Activated CD8-positive, alpha-beta memory T cell treated with anti-CD3 and anti-CD28 coated beads for 4 hours (primary cell): ENCODE results near the gene ZNF433.

Experiments
- DNase-seq, 2 donors: peaks; one replicate each; pipeline ENCODE4 v3.0.0-alpha.2; 2020; ENCODE audit warnings: low read depth in 2 of 2

The ZNF433 gene

DNA sequence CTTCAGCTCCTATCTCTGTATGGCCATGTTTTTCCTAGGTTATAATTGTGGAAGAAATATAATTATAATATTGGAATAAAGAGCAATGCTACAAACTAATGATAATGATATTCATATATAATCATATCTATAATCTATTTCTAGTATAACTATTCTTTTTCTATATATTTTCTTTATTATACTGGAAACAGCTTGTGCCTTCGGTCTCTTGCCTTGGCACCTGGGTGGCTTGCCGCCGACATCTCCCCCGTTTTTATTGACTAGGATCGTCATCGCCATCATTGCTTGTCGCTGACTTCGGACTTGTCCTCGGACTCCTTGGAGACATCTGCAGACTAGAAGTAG lies 46.4 kb downstream of the ZNF433 start:
- DNase-seq, result no peak

- DNase-seq, result peak; percentile 83 to 85
These were observed 47.8 kb downstream of the ZNF433 start for GRCh38 chr19:11987405-11988281.

DNA sequence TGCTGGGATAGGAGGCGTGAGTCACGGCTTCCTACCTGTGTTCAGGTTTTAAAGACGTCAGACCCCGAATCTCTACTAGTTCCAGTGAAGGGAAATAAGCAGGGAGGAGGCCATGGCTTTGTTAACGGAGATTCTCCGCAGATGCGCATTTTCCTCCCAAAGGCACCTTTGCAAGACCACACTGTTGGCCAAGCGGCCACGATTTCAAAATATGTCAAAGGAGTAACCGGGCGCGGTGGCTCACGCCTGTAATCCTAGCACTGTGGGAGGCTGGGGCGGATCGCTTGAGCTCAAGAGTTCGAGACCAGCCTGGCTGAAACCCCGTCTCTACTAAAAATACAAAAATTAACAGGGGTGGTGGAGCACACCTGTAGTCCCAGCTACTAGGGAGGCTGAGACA lies 48.7 kb downstream of the ZNF433 start:
- no peak for DNase-seq

GRCh38 chr19:11984986-11985385 lies 50.5 kb downstream of the ZNF433 start:
- no peak for DNase-seq

DNA sequence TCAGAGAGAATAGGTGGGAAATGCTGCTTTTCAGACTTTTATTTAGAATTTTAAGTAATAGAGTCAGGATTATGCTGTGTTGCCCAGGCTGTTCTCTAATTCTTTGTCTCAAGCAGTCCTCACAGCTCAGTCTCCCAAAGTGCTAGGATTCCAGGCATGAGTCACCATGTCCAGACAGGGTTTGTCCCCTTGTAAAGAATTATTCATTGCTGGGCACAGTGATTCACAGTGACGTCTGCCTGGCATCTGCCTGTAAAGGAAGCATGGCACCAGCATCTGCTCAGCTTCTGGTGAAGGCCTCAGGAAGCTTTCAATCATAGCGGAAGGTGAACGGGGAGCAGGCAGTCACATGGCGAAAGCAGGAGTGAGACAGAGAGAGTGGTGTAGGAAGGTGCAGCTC lies 53.0 kb downstream of the ZNF433 start:
- DNase-seq, result no peak

DNA sequence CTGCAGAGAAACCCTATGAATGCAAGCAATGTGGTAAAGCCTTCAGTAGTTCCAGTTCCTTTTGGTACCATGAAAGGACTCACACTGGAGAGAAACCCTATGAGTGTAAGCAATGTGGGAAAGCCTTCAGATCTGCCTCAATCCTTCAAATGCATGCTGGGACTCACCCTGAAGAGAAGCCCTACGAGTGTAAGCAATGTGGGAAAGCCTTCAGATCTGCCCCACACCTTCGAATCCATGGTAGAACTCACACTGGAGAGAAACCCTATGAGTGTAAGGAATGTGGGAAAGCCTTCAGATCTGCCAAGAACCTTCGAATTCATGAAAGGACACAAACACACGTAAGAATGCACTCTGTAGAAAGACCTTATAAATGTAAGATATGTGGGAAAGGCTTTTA lies 56.0 kb downstream of the ZNF433 start:
- no peak for DNase-seq

DNA sequence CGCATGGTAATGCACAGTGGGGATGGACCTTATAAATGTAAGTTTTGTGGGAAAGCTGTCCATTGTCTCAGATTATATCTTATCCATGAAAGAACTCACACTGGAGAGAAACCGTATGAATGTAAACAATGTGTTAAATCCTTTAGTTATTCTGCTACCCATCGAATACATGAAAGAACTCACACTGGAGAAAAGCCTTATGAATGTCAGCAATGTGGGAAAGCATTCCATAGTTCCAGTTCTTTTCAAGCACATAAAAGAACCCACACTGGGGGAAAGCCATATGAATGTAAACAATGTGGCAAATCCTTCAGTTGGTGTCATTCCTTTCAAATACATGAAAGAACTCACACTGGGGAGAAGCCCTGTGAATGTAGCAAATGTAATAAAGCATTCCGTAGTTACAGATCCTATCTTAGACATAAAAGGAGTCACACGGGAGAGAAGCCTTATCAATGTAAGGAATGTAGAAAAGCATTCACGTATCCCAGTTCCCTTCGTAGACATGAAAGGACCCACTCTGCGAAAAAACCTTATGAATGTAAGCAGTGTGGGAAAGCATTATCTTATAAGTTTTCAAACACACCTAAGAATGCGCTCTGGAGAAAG lies 56.9 kb downstream of the ZNF433 start:
- DNase-seq, result no peak

DNA sequence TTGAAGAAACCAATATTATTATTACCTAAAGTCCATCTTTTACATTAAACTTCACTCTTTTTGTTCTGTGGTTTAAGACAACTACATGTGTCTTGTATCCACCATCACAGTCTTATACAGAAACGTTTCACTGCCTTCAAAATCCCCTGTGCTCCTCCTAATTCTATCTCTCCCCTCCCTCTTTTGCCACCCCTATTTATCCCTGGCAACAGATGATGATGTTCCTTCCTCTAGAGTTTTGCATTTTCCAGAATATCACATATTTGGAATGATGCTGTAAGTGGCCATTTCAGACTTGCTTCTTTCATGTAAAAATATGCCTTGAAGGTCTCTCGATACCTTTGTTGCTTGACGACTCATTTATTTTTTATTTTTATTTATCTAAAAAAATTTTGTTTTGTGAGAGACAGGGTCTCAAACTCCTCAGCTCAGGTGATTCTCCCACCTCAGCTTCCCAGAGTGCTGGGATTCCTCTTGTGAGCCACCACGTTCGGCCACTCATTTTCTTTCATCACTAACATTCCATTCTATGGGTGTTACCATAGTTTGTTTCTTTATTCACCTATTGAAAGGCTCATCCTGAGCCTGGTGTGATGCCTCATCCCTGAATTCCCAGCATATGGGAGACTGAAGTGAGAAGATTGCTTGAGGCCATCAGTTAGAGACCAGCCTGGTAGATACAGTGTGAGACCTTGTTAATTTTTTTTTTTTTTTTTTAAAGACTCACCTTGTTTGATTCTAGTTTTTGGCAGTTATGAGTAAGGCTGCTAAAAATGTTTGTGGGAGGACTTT lies 62.3 kb downstream of the ZNF433 start:
- DNase-seq, result no peak

- no peak for DNase-seq
These were observed 64.4 kb downstream of the ZNF433 start for GRCh38 chr19:11971041-11971440.

GRCh38 chr19:11970174-11970573 lies 65.3 kb downstream of the ZNF433 start:
- no peak for DNase-seq

- peak; percentile 69 to 77 for DNase-seq
These were observed 70.4 kb downstream of the ZNF433 start, which contains the start of gene ZNF763 for GRCh38 chr19:11964858-11965645. Gene ZNF763, plus strand, starts transcription at chr19:11965040. Its CDS starts 169 bp downstream, at chr19:11965209.
